MM.1S (cell line): ENCODE measurements around the gene CCDC28A.

ENCODE experiments used
- DNase-seq: peaks from one replicate; pipeline ENCODE4 v3.0.0-alpha.2; 2015
- H2AFZ ChIP-seq: fragments of 300-600 bp; sonication (generic); 2 replicates; pipeline ENCODE4 v1.6.0; 2016; ENCODE audit warnings: antibody characterized with exemption, low read length
- H3F3A ChIP-seq: fragments of 300-600 bp; sonication (generic); 2 replicates; pipeline ENCODE4 v1.6.1; 2016; ENCODE audit warnings: mild to moderate bottlenecking, antibody characterized with exemption, low read length, moderate library complexity, mixed read lengths; ENCODE audit not compliant: insufficient read depth
- H3K27ac ChIP-seq: fragments of 300-600 bp; sonication (generic); 2 replicates; pipeline ENCODE4 v1.5.1; 2016; ENCODE audit warnings: mild to moderate bottlenecking, low read length
- H3K27me3 ChIP-seq: fragments of 300-600 bp; sonication (generic); replicated peaks from 2 replicates; pipeline ENCODE4 v1.6.0; 2016; ENCODE audit warnings: low read length; ENCODE audit not compliant: insufficient read depth
- H3K36me3 ChIP-seq: fragments of 300-600 bp; sonication (generic); replicated peaks from 2 replicates; pipeline ENCODE4 v1.6.1; 2016; ENCODE audit warnings: mild to moderate bottlenecking, low read length, mixed read lengths; ENCODE audit not compliant: insufficient read depth
- H3K4me1 ChIP-seq: fragments of 300-600 bp; sonication (generic); 2 replicates; pipeline ENCODE4 v1.6.1; 2016; ENCODE audit warnings: low read length, mixed read lengths
- H3K4me2 ChIP-seq: fragments of 300-600 bp; sonication (generic); 2 replicates; pipeline ENCODE4 v1.6.0; 2016; ENCODE audit warnings: low read depth, low read length
- H3K4me3 ChIP-seq: fragments of 300-600 bp; sonication (generic); 2 replicates; pipeline ENCODE4 v1.5.1; 2016; ENCODE audit warnings: low read length, mixed read lengths
- H3K79me2 ChIP-seq: fragments of 300-600 bp; sonication (generic); 2 replicates; pipeline ENCODE4 v1.6.1; 2016; ENCODE audit warnings: mixed run types, low read length, mixed read lengths
- H3K9ac ChIP-seq: fragments of 300-600 bp; sonication (generic); 2 replicates; pipeline ENCODE4 v1.6.1; 2016; ENCODE audit warnings: low read length, mixed read lengths
- H3K9me2 ChIP-seq: fragments of 300-600 bp; sonication (generic); replicated peaks from 2 replicates; pipeline ENCODE4 v1.6.1; 2016; ENCODE audit warnings: mild to moderate bottlenecking, low read length, mixed read lengths; ENCODE audit not compliant: insufficient read depth
- H3K9me3 ChIP-seq: fragments of 300-600 bp; sonication (generic); replicated peaks from 2 replicates; pipeline ENCODE4 v1.6.1; 2016; ENCODE audit warnings: mild to moderate bottlenecking, low read length, mixed read lengths; ENCODE audit not compliant: insufficient read depth
- H4K20me1 ChIP-seq: fragments of 300-600 bp; sonication (generic); 2 replicates; pipeline ENCODE4 v1.6.1; 2016; ENCODE audit warnings: mild to moderate bottlenecking, low read length, moderate library complexity, mixed read lengths; ENCODE audit not compliant: insufficient read depth
- CTCF ChIP-seq: fragments of 300-600 bp; sonication (generic); IDR thresholded peaks from 2 replicates; pipeline ENCODE4 v1.5.1; 2016; ENCODE audit warnings: antibody characterized with exemption, low read length, mixed read lengths
- EZH2 ChIP-seq: fragments of 300-600 bp; sonication (generic); optimal IDR thresholded peaks from 2 replicates; pipeline ENCODE3; 2017; ENCODE audit warnings: low read depth, mild to moderate bottlenecking, antibody characterized with exemption, low read length, mixed read lengths
- EZH2phosphoT487 ChIP-seq: fragments of 300-600 bp; sonication (generic); IDR thresholded peaks from 2 replicates; pipeline ENCODE4 v1.6.1; 2018; ENCODE audit warnings: antibody characterized with exemption, low read length

CCDC28A gene

GRCh38 chr6:138782243-138782642, 8.7 kb downstream of the CCDC28A start:
- DNase-seq: no peak

GRCh38 chr6:138785079-138785478, 11.5 kb downstream of the CCDC28A start:
- Histone ChIP-seq H3K9me2 (no peaks in the 10 kb centered on the region), H3K4me2 (no peak overlapping the region), H3F3A (no peaks in the 10 kb centered on the region), H3K36me3 (no peaks in the 10 kb centered on the region), H2AFZ (no peak overlapping the region), H3K27ac (no peak overlapping the region), H3K79me2 (no peaks in the 10 kb centered on the region), H3K27me3 (no peaks in the 10 kb centered on the region), H3K9me3 (no peaks in the 10 kb centered on the region), H3K4me3 (no peak overlapping the region), H3K4me1 (peaks cover 15% of the 10 kb centered on the region), H3K9ac (no peak overlapping the region), H4K20me1 (no peaks in the 10 kb centered on the region)
- DNase-seq: no peak
- TF ChIP-seq EZH2phosphoT487: no peak
- TF ChIP-seq CTCF: no peak
- no peak for TF ChIP-seq EZH2

More at GRCh38 chr6:138782243-138782642, 8.7 kb downstream of the CCDC28A start:
- H3K27me3 ChIP-seq: no peaks in the 10 kb centered on the region
- H3K27ac ChIP-seq: no peak overlapping the region
- H4K20me1 ChIP-seq: no peaks in the 10 kb centered on the region
- no peak for TF ChIP-seq EZH2phosphoT487
- TF ChIP-seq CTCF: no peak
- TF ChIP-seq EZH2: no peak
- H3K4me2 ChIP-seq: no peak overlapping the region
- no peak overlapping the region for H2AFZ ChIP-seq
- H3K4me3 ChIP-seq: no peak overlapping the region
- H3K9ac ChIP-seq: no peak overlapping the region
- H3K79me2 ChIP-seq: no peaks in the 10 kb centered on the region
- no peaks in the 10 kb centered on the region for H3K36me3 ChIP-seq
- peaks cover 10% of the 10 kb centered on the region for H3K4me1 ChIP-seq
- H3K9me2 ChIP-seq: no peaks in the 10 kb centered on the region
- no peaks in the 10 kb centered on the region for H3F3A ChIP-seq
- H3K9me3 ChIP-seq: no peaks in the 10 kb centered on the region

- Histone ChIP-seq H3K9me2 (no peaks in the 10 kb centered on the region), H3F3A (no peaks in the 10 kb centered on the region), H3K4me1 (peaks cover 15% of the 10 kb centered on the region), H3K27me3 (no peaks in the 10 kb centered on the region), H3K79me2 (no peaks in the 10 kb centered on the region), H2AFZ (no peak overlapping the region), H3K4me2 (no peak overlapping the region), H3K36me3 (no peaks in the 10 kb centered on the region), H3K9ac (no peak overlapping the region), H3K4me3 (no peak overlapping the region), H3K9me3 (no peaks in the 10 kb centered on the region), H3K27ac (no peak overlapping the region), H4K20me1 (no peaks in the 10 kb centered on the region)
- TF ChIP-seq EZH2 (no peak), EZH2phosphoT487 (no peak), CTCF (no peak)
- no peak for DNase-seq
Observed at GRCh38 chr6:138785980-138786379, 12.4 kb downstream of the CCDC28A start.
